BE2C (cell line): ENCODE data around the gene MRE11. TPM values are rescaled to one million over a fixed set of nuclear protein-coding genes. Genes with fewer than 3 reads are reported as not detected.

Experiments used
- DNase-seq: peaks from one replicate; pipeline ENCODE4 v3.0.0-alpha.2; 2020
- H3K27me3 ChIP-seq: fragments of 250-450 bp; sonication (Bioruptor Pico); 2 replicates; pipeline ENCODE4 v1.5.1; 2020; ENCODE audit warnings: mild to moderate bottlenecking
- H3K36me3 ChIP-seq: fragments of 250-450 bp; sonication (Bioruptor Pico); 2 replicates; pipeline ENCODE4 v1.5.1; 2020; ENCODE audit warnings: mild to moderate bottlenecking
- H3K4me1 ChIP-seq: fragments of 250-450 bp; sonication (Bioruptor Pico); 2 replicates; pipeline ENCODE4 v1.5.1; 2020
- H3K4me3 ChIP-seq: 2 replicates; pipeline ENCODE4 v1.5.1; 2011; ENCODE audit warnings: low read depth, low read length
- H3K9me3 ChIP-seq: fragments of 250-450 bp; sonication (Bioruptor Pico); 2 replicates; pipeline ENCODE4 v1.5.1; 2020
- polyA plus RNA-seq: library from polyadenylated mRNA; unstranded; fragments of >200 nt; gene quantifications from one replicate; pipeline ENCODE4 v1.2.1, GENCODE V29; 2012; ENCODE audit warnings: low read depth, missing spikeins; ENCODE audit not compliant: insufficient read length, insufficient read depth
- TF ChIP-seq, protein P1 (sequence below): IDR thresholded peaks from 2 replicates; pipeline ENCODE4 v1.5.1; 2012; ENCODE audit warnings: mild to moderate bottlenecking, low read depth, low read length

MRE11 gene
- polyA plus RNA-seq, result 4.0 TPM

DNA sequence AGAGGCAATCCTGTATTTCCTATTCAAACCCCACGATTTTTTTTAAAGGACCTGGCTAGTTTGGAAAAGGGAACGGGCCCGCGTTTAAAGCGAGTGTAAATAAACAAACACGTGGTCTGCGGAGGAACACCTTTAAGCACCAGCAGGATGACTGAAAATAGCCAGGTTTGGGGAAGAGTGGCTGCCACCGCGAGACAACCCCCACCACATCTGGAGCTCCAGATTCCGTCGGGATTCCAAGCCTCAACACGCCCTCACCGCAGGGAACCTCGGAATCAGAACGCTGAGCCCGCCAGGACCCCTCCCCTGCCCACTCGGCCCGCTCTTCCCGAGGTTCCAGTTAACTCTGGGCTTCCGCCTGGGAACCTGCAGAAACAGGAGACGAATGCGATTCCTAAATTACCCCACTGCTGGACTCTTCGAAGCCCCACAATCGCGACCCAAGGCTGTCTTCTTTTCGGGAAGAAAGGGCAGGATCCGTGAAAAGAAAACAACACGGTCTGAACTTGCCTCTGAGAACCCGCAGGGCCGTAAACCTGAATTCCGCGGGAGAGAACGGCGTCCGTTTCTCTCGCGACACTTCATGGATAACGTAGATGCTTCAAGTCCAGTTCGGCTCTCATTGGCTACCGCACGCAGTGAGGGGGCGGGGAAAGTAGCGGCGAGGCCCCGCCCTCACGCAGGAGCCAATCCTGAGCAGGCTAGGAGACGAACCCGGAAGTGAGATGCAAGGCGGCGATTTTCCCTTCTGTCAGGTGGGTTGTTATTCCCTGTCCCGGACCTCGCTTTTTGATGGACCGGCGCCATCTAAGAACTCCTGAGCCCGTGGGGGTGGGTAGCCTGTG is at the start of gene MRE11, which contains the start of gene ANKRD49:
Gene MRE11 (minus strand): TSS at position 564 of the 845 bp plus-strand sequence. CDS start 1,043 bp downstream, outside the sequence.
Gene ANKRD49 (plus strand): TSS at position 704 of the 845 bp plus-strand sequence. CDS start 2,710 bp downstream, outside the sequence.
- TF ChIP-seq, protein P1, sequence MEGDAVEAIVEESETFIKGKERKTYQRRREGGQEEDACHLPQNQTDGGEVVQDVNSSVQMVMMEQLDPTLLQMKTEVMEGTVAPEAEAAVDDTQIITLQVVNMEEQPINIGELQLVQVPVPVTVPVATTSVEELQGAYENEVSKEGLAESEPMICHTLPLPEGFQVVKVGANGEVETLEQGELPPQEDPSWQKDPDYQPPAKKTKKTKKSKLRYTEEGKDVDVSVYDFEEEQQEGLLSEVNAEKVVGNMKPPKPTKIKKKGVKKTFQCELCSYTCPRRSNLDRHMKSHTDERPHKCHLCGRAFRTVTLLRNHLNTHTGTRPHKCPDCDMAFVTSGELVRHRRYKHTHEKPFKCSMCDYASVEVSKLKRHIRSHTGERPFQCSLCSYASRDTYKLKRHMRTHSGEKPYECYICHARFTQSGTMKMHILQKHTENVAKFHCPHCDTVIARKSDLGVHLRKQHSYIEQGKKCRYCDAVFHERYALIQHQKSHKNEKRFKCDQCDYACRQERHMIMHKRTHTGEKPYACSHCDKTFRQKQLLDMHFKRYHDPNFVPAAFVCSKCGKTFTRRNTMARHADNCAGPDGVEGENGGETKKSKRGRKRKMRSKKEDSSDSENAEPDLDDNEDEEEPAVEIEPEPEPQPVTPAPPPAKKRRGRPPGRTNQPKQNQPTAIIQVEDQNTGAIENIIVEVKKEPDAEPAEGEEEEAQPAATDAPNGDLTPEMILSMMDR, result no peak
- H3K4me3 ChIP-seq, result peak within 1 kb of the TSS; percentile 77
- H3K9me3 ChIP-seq, result no peaks in the 10 kb centered on the region
- H3K27me3 ChIP-seq, result no peaks in the 10 kb centered on the region
- H3K36me3 ChIP-seq, result peaks cover 18% of the 10 kb centered on the region
- H3K4me1 ChIP-seq, result no peaks in the 10 kb centered on the region
- DNase-seq, result peak; percentile 97

DNA sequence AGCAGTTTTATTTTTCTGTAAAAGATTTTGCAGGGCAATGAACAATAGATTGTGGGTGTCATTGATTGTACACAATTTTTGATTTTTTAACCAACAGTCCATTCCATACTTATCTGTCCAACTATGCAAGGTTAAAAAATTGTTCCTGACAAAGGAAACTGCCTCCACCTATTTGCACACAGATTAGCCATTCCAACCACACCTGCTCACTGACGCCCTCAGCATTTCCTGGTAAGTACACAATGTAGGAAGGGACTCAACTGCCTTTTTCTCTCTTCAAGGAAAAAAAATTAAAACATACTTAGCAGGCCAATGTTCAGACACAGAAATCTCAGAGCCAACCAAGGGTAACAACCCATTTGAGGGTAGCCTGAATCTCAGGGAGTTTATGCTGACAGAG is 45.8 kb upstream of the MRE11 start:
- H3K9me3 ChIP-seq, result no peaks in the 10 kb centered on the region
- DNase-seq, result no peak
- TF ChIP-seq, protein P1, result no peak

DNA sequence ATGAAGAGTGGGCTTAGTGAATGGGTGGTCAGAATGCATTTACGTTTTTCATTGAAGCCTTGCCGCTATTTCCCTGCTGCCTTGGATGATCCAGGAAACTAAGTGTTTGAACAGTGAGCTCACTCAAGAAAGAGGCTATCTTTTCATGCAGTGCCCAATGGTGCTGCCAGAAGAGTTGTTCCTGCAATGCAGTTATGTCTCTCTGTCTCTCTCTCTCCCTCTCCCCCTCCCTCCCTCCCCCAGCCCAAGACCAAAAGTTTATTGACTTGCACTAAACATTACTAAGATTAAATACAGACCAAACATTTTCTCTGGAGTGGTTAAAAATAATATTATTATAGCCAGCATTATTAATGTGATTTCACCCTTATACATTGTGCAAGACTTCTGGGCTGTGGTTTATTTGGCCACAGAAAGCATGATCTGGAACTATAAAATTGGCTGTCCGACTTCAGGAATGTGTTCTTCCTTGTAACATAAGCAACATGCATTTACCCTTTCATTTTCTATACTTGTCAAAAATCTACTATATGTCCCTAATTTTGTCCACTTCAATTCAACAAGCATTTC is 43.5 kb upstream of the MRE11 start:
- H3K4me3 ChIP-seq, result no peak overlapping the region
- no peak for DNase-seq
- H3K4me1 ChIP-seq, result no peaks in the 10 kb centered on the region
- TF ChIP-seq, protein P1, result no peak
- no peaks in the 10 kb centered on the region for H3K9me3 ChIP-seq
- peaks cover 29% of the 10 kb centered on the region for H3K27me3 ChIP-seq
- no peaks in the 10 kb centered on the region for H3K36me3 ChIP-seq

More for the DNA sequence above, 45.8 kb upstream of the MRE11 start:
- Histone ChIP-seq H3K4me3 (no peak overlapping the region), H3K27me3 (peaks cover 17% of the 10 kb centered on the region), H3K36me3 (no peaks in the 10 kb centered on the region), H3K4me1 (no peaks in the 10 kb centered on the region)

DNA sequence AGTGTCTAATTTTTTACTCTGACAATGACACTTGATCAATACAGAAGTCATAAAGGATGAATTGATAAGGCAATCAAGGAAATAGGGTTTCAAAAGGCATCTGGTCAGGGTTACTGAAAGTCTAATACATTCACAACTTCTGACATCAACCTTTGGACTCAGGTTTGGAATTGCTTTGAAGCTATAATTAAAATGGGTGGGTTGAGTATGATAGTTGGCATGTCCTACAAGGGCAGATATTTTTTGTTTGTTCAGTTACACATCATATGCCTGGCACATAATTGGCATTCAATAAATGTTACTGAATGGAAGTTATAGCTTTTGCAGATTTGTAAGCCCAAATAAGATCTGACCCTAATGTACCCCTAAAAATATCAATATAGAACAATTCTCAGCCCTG is 42.7 kb upstream of the MRE11 start:
- no peaks in the 10 kb centered on the region for H3K36me3 ChIP-seq
- TF ChIP-seq, protein P1, result no peak
- peaks cover 32% of the 10 kb centered on the region for H3K27me3 ChIP-seq
- no peak for DNase-seq
- no peaks in the 10 kb centered on the region for H3K4me1 ChIP-seq
- H3K4me3 ChIP-seq, result no peak overlapping the region
- no peaks in the 10 kb centered on the region for H3K9me3 ChIP-seq

DNA sequence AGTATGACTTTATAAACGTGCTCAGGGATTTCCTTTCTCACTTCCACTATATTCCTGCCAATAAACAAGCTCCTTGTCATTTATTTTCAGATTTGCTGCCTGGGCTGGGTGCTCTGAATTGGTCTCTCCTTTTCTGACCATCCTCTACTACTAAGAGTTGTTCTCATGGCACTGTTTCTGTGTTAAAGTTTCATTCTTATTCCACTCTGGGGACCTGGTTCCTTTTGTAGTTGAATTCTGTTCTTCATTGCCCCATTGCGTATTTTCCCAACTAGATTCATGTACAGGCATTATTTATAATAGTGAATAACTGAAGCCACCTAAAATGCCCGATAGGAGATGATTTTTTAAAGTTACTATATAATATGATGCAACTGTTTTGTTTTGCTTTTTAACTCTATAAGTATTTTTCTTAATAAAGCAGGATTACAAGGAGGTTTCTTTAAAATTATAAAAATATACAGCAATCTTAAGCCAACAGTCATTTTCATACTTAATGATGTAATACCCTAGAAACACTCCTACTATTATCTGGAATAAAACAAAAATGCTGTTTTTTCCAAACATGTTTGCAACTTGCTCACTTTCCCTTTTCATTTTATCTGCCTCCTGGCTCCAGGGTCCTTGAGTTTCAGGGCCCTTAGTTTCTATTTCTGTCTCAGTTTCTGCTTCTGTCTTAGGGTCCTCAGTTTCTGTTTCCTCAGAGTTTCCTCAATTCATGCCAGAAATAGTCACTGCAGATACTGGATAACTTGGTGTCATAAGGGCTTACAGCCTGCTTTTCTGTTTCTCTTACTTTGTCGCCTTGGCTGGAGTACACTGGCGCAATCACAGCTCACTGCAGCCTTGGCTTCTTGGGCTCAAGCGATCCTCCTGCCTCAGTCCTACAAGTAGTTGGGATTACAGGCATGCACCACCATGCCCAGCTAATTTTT is 40.3 kb upstream of the MRE11 start:
- Histone ChIP-seq H3K27me3 (peaks cover 37% of the 10 kb centered on the region), H3K4me1 (no peaks in the 10 kb centered on the region), H3K9me3 (no peaks in the 10 kb centered on the region), H3K4me3 (no peak overlapping the region), H3K36me3 (no peaks in the 10 kb centered on the region)
- DNase-seq, result no peak
- TF ChIP-seq, protein P1, result no peak
